NK-92 (cell line): ENCODE results near the gene PAK1IP1.
"Not testable (repeated sequence)": the region's sequence is repeated elsewhere in the genome, so short reads cannot be mapped to it uniquely, and the experiment has no call there.

Experiments
- DNase-seq: peaks from one replicate; lab custom pipeline; 2025; ENCODE audit not compliant: unreplicated experiment; lab: John Stamatoyannopoulos, UW

The PAK1IP1 gene

DNA sequence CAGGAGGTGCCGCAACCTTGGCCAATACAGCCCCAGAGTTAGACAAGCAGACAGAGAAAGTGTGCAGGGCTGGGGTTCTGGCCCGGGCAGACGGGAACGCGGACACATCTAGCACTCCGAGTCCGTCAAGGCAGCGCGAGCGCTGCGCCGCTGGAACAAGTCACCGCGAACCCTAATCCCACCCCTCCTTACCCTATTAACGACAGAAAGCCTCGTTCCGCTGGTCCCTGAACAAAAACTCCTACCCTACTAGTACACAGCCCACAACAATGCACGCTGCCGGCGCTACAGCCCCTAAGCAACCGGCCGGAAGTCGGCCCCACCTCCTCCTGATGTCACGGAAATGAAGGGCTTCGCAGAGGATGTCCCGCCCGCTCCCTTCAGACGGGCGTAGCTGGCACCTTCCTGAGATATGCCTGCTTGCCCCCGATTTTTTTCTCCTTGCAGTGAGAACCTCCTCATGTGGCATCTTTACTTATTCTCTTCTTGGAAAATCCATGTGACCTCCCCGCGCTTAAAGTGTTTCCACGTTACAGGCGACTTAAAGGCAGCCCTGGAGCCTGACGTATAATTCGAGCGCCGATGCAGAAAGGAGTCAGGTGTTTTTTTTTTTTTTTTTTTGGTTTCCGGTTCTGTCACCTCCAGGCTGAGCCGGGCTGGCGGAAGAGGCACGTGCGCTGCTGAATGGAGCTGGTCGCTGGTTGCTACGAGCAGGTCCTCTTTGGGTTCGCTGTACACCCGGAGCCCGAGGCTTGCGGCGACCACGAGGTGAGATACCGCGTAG is at the start of gene PAK1IP1, which contains the start of gene C6orf52:
PAK1IP1 (plus strand) TSS at position 671 of the 784 bp plus-strand sequence; CDS start at position 685, 14 bp downstream.
C6orf52 (minus strand) TSS at position 315 of the 784 bp plus-strand sequence. CDS start 7,066 bp downstream, outside the sequence.
- peak; percentile 50 for DNase-seq

- DNase-seq: no peak
Measured at GRCh38 chr6:10655508-10656055, 39.2 kb upstream of the PAK1IP1 start.

- DNase-seq: no peak
Measured at GRCh38 chr6:10658910-10659698, 35.7 kb upstream of the PAK1IP1 start.

DNA sequence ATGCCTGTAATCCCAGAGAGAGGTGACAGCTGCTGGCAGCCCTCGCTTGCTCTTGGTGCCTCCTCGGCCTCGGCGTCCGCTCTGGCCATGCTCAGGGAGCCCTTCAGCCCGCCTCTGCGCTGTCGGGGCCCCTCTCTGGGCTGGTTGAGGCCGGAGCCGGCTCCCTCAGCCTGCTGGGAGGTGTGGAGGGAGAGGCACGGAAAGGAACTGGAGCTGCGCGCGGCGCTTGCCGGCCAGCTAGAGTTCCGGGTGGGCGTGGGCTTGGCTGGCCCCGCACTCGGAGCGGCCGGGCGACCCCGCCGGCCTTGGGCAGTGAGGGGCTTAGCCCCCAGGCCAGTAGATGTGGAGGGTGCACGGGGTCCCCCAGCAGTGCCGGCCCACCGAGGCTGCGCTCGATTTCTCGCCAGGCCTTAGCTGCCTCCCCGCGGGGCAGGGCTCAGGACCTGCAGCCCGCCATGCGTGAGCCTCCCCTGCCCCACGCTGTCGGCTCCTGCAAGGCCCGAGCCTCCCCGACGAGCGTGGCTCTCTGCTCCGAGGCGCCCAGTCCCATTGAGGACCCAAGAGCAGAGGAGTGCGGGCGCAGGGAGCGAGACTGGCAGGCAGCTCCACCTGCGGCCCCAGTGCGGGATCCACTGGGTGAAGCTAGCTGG is 34.9 kb upstream of the PAK1IP1 start:
- DNase-seq: no peak

DNA sequence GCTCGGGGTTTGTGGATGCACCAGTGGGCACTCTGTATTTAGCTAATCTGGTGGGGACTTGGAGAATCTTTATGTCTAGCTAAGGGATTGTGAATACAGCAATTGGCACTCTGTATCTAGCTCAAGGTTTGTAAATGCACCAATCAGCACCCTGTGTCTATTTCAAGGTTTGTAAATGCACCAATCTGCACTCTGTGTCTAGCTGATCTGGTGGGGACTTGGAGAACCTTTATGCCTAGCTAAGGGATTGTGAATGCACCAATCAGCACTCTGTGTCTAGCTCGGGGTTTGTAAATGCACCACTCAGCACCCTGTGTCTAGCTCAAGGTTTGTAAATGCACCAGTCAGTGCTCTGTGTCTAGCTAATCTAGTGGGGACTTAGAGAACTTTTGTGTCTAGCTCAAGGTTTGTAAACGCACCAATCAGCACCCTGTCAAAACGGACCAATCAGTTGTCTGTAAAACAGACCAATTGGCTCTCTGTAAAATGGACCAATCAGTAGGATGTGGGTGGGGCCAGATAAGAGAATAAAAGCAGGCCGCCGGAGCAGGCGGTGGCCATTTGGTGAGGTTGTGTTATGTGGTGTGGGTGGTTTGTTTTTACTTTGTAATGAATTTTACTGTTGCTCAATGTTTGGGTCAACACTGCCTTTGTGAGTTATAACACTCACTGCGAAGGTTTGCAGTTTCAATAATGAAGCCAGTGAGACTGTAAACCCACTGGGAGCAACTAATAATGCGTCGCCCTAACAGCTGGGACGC is 34.2 kb upstream of the PAK1IP1 start:
- not testable (repeated sequence) for DNase-seq

- no peak for DNase-seq
Measured at GRCh38 chr6:10662207-10662606, 32.6 kb upstream of the PAK1IP1 start.

DNA sequence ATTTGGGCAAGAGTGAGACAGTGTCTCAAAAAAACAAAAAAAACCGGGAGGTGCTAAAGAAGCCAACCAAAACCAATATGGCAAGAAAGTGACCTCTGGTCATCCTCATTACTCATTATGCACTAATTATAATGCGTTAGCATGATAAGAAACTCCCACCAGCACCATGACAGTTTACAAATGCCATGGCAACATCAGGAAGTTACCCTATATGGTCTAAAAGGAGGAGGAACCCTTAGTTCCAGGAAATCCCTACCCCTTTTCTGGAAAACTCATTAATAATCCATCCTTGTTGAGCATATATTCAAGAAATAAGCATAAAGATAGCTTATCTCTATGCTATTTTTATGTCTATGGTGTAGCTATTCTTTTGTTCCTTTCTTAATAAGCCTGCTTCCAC is 32.0 kb upstream of the PAK1IP1 start:
- DNase-seq: no peak

GRCh38 chr6:10665595-10665994 is 29.2 kb upstream of the PAK1IP1 start:
- not testable (repeated sequence) for DNase-seq

DNA sequence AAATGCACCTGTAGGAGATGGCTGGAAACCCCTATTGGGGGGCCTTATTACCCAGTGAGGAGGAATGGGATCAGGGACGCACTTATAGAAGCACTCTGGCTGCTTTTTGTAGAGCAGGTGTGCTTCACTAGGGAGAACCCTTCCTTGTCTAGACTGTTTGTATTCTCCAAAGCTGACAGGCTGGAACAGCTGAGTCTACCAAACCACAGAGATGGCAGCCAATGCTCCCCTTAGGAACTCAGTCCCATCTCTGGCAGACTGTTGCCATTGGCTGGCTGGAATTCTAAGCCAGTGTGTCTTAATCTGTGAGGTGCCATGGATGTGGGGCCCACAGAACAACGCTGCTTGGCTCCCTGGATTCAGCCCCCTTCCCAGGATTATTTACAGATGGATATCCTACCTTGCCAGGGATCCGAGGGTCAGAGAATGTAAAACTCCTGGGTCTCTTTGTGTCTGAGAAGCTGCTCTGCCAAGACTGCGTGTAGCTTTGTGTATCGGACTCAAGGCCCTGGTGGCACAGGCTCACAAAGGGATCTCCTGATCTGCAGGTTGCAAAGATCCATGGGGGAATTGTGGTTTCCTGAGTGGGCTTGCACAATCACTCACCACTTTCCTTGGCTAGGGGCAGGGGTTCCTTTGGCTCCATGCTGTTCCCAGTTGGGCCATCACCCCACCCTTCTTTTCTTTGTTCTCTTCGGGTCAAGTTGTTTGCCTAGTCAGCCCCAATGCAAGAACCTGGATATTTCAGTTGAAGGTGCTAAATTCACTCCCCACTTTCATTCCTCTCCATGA is 26.4 kb upstream of the PAK1IP1 start:
- no peak for DNase-seq

DNA sequence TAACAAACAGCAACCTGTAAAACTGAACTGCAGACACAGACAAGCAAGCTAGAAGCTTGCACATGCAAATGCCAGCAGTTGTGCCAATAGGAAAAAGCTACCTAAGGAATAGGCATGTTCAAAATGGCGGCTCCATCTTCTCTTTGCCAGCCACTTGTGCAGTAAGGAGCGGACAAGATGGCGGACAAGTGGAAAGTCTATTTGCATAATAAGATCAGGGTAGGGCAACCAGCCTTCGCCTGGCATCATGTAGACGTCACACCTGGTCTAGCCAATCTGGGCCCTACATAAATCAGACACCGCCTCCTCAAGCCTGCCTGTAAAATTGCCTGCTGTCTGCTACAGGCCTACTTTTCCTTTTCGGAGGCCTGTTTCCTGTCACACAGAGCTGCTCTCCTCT is 18.4 kb upstream of the PAK1IP1 start:
- no peak for DNase-seq

GRCh38 chr6:10678456-10678855 is 16.3 kb upstream of the PAK1IP1 start:
- no peak for DNase-seq

DNA sequence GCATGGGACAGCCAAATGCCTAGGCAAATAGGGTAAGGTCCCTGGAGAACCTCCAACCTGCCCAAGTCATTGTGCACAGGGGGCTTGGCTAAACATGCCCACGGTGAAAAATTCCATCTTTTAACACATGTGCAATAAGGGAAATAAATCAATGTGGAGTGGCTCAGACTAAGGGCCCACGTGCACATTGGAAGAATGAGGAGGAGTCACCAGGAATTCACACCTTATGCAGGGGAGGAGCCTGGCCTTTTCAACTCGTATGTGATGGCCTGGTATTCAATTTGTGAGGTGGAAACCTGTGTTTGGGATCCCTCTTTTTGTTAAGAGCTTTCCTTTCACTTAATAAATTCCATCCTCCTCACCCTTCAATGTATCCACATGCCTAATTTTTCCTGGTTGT is 13.0 kb upstream of the PAK1IP1 start:
- no peak for DNase-seq

DNA sequence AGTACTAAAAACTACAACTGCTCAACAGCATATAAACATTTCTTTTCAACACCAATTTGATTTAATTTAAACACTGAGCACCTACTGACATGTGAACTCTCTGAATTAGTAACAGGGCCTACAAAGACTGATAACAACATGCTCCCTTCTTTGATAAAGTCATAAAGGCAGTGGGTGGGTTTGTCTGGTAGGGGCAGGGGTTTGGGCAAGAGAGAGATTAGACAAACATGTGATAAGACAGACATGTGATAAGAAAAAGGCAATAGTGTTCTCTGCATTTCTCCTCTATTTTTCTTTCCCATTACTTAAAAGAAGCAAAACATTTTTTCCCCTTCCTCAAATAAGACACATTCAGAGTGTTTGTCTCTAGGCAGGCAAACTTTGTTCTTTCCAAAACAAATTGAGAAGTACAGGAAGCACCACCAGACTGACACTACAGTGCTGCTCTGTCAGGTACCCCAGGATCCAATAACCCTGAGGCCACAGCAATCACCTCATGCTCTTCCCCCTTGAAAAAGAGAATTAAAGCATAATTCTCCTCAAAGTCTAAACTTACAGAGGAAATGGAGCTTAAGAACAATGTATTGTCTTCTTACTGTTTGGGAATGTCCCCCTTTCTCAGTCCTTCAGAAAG is 12.3 kb upstream of the PAK1IP1 start:
- no peak for DNase-seq

GRCh38 chr6:10684618-10685017 is 10.2 kb upstream of the PAK1IP1 start:
- DNase-seq: no peak

DNA sequence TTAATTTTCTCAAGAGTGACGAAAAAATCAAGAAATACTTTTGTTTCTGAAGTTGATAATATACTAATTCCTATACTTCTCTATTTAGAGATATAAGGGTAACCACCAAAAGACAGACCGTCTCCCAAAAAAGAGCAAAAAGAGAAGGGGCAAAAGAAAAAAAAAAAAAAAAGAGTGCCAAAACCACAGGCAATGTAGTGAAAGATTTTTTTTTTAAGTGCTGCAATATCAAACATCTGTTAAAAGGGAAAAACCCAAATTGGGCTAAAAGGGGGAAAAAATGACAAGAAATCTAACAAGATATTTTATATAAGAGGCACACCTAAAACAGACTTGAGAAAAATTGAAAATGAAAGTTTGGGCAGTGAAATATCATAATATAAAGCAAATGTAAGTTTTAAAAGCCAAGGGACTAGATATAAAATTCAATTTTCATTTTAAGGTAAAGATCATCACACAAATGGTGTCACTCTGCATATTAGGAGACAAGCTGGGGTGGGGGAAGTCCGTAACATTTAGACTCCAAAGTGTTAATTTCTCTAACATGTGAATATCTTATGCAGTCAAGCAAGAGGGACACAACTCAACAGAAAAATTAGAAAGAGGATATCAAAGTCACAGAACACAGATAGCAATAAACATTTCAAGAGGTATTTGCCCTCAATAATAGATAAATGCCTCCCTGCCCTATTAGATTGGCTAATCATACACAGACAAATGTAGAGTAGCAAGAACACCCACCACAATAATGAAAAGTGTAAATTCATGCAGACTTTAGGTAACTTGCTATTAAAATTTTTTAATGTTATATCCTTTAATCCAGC is 9.5 kb upstream of the PAK1IP1 start:
- DNase-seq: no peak

GRCh38 chr6:10686901-10687300 is 7.9 kb upstream of the PAK1IP1 start:
- no peak for DNase-seq

GRCh38 chr6:10687582-10687981 is 7.2 kb upstream of the PAK1IP1 start:
- no peak for DNase-seq

GRCh38 chr6:10690651-10691445 is 3.9 kb upstream of the PAK1IP1 start:
- DNase-seq: no peak
